ENCODE results near the gene PROM1. TPM values are rescaled to one million over a fixed set of nuclear protein-coding genes. Genes with fewer than 3 reads are reported as not detected.

The PROM1 gene
- total RNA-seq, 2 experiments from 2014 or later, result not detected

DNA sequence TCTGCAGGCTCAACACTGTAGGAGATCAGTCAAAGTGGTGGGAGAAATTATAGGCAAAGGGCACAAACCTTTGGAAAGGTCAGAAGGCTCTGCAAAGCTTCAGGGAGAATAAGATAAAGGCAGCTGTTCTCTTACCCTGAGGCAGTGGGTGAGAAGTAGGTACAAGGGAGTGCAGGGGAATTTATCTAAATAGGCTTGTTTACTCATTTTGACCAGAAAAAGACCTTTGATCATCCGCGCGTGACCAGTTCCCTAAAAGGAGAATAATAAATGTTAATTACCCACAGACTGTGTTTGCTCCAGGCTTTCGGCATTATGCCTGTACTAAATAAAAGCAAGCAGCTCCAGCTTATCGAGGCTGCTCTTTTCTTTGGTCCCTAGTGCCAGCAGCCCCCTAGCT lies 130.2 kb downstream of the PROM1 start:
- H3K9me3 ChIP-seq (ENCODE audit: control insufficient read depth in 1 of 2, insufficient read depth in 1 of 2, low read length in 2 of 2), result peaks cover 0 to 5% of the 10 kb centered on the region in 2 experiments
- DNase-seq (no peak), ATAC-seq (ENCODE audit: poor library complexity) (no peak)
- TF ChIP-seq, protein P1, sequence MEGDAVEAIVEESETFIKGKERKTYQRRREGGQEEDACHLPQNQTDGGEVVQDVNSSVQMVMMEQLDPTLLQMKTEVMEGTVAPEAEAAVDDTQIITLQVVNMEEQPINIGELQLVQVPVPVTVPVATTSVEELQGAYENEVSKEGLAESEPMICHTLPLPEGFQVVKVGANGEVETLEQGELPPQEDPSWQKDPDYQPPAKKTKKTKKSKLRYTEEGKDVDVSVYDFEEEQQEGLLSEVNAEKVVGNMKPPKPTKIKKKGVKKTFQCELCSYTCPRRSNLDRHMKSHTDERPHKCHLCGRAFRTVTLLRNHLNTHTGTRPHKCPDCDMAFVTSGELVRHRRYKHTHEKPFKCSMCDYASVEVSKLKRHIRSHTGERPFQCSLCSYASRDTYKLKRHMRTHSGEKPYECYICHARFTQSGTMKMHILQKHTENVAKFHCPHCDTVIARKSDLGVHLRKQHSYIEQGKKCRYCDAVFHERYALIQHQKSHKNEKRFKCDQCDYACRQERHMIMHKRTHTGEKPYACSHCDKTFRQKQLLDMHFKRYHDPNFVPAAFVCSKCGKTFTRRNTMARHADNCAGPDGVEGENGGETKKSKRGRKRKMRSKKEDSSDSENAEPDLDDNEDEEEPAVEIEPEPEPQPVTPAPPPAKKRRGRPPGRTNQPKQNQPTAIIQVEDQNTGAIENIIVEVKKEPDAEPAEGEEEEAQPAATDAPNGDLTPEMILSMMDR (IDR thresholded peaks at IDR 0.05), result no peak
- POLR2A ChIA-PET, result no interaction called here
- H3K4me1 ChIP-seq (ENCODE audit: insufficient read depth, low read length), result no peaks in the 10 kb centered on the region
- no peaks in the 10 kb centered on the region for H3K4me1 Mint-ChIP-seq (ENCODE audit: low read depth)
- no peaks in the 10 kb centered on the region for H3K27me3 ChIP-seq (ENCODE audit: control insufficient read depth in 1 of 2, insufficient read depth in 2 of 2, low read length in 2 of 2)
- H3K4me3 Mint-ChIP-seq, result no peak overlapping the region
- no peak overlapping the region for H3K4me3 ChIP-seq (ENCODE audit: low read length)
- no peak overlapping the region for H3K27ac Mint-ChIP-seq
- no peaks in the 10 kb centered on the region for H3K27me3 Mint-ChIP-seq
- no peaks in the 10 kb centered on the region for H3K9me3 Mint-ChIP-seq
- intact Hi-C loops (cut with DNase I, micrococcal nuclease), result no loop called here
- no peak overlapping the region for H3K27ac ChIP-seq (ENCODE audit: low read depth in 1 of 2, low read length in 2 of 2)
- H3K36me3 ChIP-seq (ENCODE audit: insufficient read depth, low read length), result no peaks in the 10 kb centered on the region
- H3K36me3 Mint-ChIP-seq (ENCODE audit: low read depth), result no peaks in the 10 kb centered on the region
- CTCF ChIA-PET, result no interaction called here

DNA sequence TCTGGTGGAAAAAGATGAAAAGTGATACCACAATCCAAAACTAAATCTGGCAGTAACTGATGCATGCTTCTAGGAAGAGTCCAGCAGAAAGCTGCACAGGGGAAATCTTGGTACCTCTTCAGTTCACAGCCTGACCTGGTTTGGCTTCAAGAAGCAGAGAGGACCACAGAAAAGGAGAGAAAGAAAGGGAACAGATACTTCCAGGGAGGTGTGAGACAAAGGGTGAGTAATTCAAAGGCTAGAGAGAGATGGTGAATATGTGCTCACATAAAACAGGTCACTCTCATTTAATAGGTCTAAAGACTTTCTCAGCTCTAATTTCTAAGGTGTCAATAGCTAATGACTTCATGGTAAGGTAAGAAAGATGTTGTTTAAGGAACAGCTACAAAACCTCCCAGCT lies 132.0 kb downstream of the PROM1 start:
- intact Hi-C loops (cut with DNase I, micrococcal nuclease), result no loop called here
- H3K36me3 ChIP-seq (ENCODE audit: insufficient read depth, low read length), result no peaks in the 10 kb centered on the region
- DNase-seq, result no peak
- Mint-ChIP-seq H3K4me3 (no peak overlapping the region), H3K36me3 (ENCODE audit: low read depth) (no peaks in the 10 kb centered on the region), H3K4me1 (ENCODE audit: low read depth) (no peaks in the 10 kb centered on the region), H3K9me3 (no peaks in the 10 kb centered on the region), H3K27me3 (no peaks in the 10 kb centered on the region), H3K27ac (no peak overlapping the region)
- H3K27ac ChIP-seq (ENCODE audit: low read depth in 1 of 2, low read length in 2 of 2), result no peak overlapping the region
- no peaks in the 10 kb centered on the region for H3K27me3 ChIP-seq (ENCODE audit: control insufficient read depth in 1 of 2, insufficient read depth in 2 of 2, low read length in 2 of 2)
- TF ChIP-seq, protein P1 (IDR thresholded peaks at IDR 0.05), result no peak
- peaks cover 0 to 5% of the 10 kb centered on the region in 2 experiments for H3K9me3 ChIP-seq (ENCODE audit: control insufficient read depth in 1 of 2, insufficient read depth in 1 of 2, low read length in 2 of 2)
- H3K4me3 ChIP-seq (ENCODE audit: low read length), result no peak overlapping the region
- ChIA-PET POLR2A (no interaction called here), CTCF (interaction anchor here (1.5 kb wide), 1 partner anchor 146 kb away, joined by 5 read pairs; no protein-coding TSS in a partner anchor)
- H3K4me1 ChIP-seq (ENCODE audit: insufficient read depth, low read length), result no peaks in the 10 kb centered on the region
- no peak for ATAC-seq (ENCODE audit: poor library complexity)

DNA sequence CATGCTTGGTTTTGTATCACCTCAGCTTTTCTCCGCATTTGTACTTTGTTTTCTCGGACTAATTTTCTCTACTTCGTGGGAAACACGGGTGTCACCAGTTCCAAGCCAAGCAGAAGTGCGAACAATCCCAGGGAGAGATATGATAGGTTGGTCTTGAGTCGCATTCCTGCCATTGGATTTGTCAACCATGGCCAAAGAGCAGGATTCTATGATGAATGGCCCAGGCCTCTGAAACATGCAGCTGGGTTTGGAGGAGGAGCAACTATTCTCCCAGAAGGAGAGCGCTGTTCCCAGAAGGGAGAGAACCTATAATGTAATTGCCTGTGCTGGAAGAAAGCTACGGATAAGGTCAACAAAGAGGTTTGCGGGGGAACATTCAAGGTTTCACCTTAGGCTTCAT lies 135.0 kb downstream of the PROM1 start:
- TF ChIP-seq, protein P1 (IDR thresholded peaks at IDR 0.05), result no peak
- Histone ChIP-seq H3K4me3 (ENCODE audit: low read length) (no peak overlapping the region), H3K4me1 (ENCODE audit: insufficient read depth, low read length) (no peaks in the 10 kb centered on the region), H3K27me3 (ENCODE audit: control insufficient read depth in 1 of 2, insufficient read depth in 2 of 2, low read length in 2 of 2) (no peaks in the 10 kb centered on the region), H3K36me3 (ENCODE audit: insufficient read depth, low read length) (no peaks in the 10 kb centered on the region), H3K9me3 (ENCODE audit: control insufficient read depth in 1 of 2, insufficient read depth in 1 of 2, low read length in 2 of 2) (peaks cover 0 to 1% of the 10 kb centered on the region in 2 experiments), H3K27ac (ENCODE audit: low read depth in 1 of 2, low read length in 2 of 2) (no peak overlapping the region)
- no peaks in the 10 kb centered on the region for H3K9me3 Mint-ChIP-seq
- ChIA-PET POLR2A (no interaction called here), CTCF (interaction anchor here (1.1 kb wide), 1 partner anchor 143 kb away, joined by 4 read pairs; no protein-coding TSS in a partner anchor)
- intact Hi-C loops (cut with DNase I, micrococcal nuclease), result no loop called here
- H3K27me3 Mint-ChIP-seq, result no peaks in the 10 kb centered on the region
- ATAC-seq (ENCODE audit: poor library complexity) (no peak), DNase-seq (no peak)
- no peak overlapping the region for H3K27ac Mint-ChIP-seq
- no peaks in the 10 kb centered on the region for H3K4me1 Mint-ChIP-seq (ENCODE audit: low read depth)
- no peak overlapping the region for H3K4me3 Mint-ChIP-seq
- no peaks in the 10 kb centered on the region for H3K36me3 Mint-ChIP-seq (ENCODE audit: low read depth)
